Prostate gland (tissue), 2 donors: ENCODE measurements around the gene ZFYVE27. TPM values are rescaled to one million over a fixed set of nuclear protein-coding genes. Genes with fewer than 3 reads are reported as not detected.

ENCODE experiments used
- DNase-seq: peaks from one replicate; pipeline ENCODE4 v3.0.0-alpha.2; 2019; ENCODE audit warnings: low spot score
- H3K27ac ChIP-seq, 2 donors: fragments of 200-600 bp; sonication (generic); 2 replicates each; pipeline ENCODE4 v1.5.1; 2017 to 2019
- H3K27me3 ChIP-seq: fragments of 200-600 bp; sonication (generic); replicated peaks from 2 replicates; pipeline ENCODE4 v1.5.1; 2019; ENCODE audit not compliant: insufficient read depth
- H3K36me3 ChIP-seq, 2 donors: fragments of 200-600 bp; sonication (generic); 1 replicate in 1 of 2; 2 replicates in 1 of 2; pipeline versions ENCODE4 v1.5.1 to v1.8.1; 2017 to 2019
- H3K4me1 ChIP-seq: fragments of 200-600 bp; sonication (generic); replicated peaks from 2 replicates; pipeline ENCODE4 v1.5.1; 2019
- H3K4me3 ChIP-seq, 2 donors: fragments of 200-600 bp; sonication (generic); 2 replicates each; pipeline ENCODE4 v1.5.1; 2017 to 2019
- H3K9me3 ChIP-seq: fragments of 200-600 bp; sonication (generic); 2 replicates; pipeline ENCODE4 v1.5.1; 2017
- POLR2A ChIP-seq: fragments of 450-650 bp; IDR thresholded peaks from one replicate; pipeline ENCODE4 v1.6.1; 2016; ENCODE audit warnings: antibody characterized with exemption, mild to moderate bottlenecking
- POLR2AphosphoS5 ChIP-seq: sonication (generic); formaldehyde crosslinking; IDR thresholded peaks from one replicate; pipeline ENCODE4 v1.6.1; 2017; ENCODE audit warnings: antibody characterized with exemption
- WGBS: methylation state at CpG from one replicate; pipeline ENCODE4 v1.1.5; 2018; 5-methylcytosine and 5-hydroxymethylcytosine counted together
- intact Hi-C: fragments of 100-400 bp; cut with DNase I; formaldehyde crosslinking; loops from one replicate; pipeline ENCODE4 v1.14.2; 2022
- total RNA-seq, 2 donors: library from RNA; depleted of rRNA; stranded (reverse); fragments of >200 nt; gene quantifications; one replicate each; pipeline ENCODE4 v1.1.0, GENCODE V29; 2016
- TF ChIP-seq, protein P1 (sequence below), 4 experiments: fragments of 200-600 bp in 2 of 4; fragments of 450-650 bp in 2 of 4; sonication (generic) in 2 of 4; IDR thresholded peaks; 1 replicate in 3 of 4; 2 replicates in 1 of 4; pipeline ENCODE4 v1.5.1; 2016 to 2019; ENCODE audit warnings: antibody characterized with exemption in 4 of 4, mild to moderate bottlenecking in 2 of 4, moderate library complexity in 2 of 4

The ZFYVE27 gene
- total RNA-seq, 2 donors from 2014 or later: 15.3 to 41.4 TPM

DNA sequence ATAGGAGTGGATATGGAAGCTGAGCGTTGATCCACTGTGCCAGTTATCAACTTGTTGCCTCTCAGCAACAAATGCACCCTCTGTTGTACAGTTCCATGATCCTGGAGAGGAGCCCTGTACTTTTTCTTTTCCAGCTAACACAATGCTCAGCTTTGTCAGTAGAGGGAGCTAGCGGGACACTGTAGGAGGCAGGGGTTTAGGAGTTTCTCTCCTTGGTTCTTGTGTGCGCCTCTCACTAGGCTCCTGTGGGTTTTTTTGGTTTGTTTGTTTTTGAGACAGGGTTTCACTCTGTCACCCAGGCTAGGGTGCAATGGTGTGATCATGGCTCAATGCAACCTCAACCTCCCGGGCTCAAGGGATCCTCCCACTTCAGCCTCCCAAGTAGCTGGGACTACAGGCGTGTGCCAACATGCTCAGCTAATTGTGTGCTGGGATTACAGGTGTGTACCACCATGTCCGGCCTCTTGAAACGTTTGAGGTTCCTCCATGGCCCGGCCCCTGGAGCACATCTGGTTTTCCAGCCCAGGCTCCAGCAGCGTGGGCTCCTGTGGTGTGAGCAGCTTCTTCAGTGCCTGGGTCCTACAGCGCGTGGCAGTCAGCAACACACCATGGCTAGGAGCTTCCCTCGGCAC, 35.4 kb upstream of the ZFYVE27 start:
- Histone ChIP-seq H3K9me3 (no peaks in the 10 kb centered on the region), H3K27ac (no peak overlapping the region), H3K27me3 (no peaks in the 10 kb centered on the region), H3K4me1 (no peaks in the 10 kb centered on the region), H3K36me3 (no peaks in the 10 kb centered on the region), H3K4me3 (no peak overlapping the region)
- 39% methylated on average over 12 of the region's 12 CpGs for WGBS
- DNase-seq: peak; percentile 51
- TF ChIP-seq POLR2AphosphoS5: peak; percentile 61
- TF ChIP-seq, protein P1, sequence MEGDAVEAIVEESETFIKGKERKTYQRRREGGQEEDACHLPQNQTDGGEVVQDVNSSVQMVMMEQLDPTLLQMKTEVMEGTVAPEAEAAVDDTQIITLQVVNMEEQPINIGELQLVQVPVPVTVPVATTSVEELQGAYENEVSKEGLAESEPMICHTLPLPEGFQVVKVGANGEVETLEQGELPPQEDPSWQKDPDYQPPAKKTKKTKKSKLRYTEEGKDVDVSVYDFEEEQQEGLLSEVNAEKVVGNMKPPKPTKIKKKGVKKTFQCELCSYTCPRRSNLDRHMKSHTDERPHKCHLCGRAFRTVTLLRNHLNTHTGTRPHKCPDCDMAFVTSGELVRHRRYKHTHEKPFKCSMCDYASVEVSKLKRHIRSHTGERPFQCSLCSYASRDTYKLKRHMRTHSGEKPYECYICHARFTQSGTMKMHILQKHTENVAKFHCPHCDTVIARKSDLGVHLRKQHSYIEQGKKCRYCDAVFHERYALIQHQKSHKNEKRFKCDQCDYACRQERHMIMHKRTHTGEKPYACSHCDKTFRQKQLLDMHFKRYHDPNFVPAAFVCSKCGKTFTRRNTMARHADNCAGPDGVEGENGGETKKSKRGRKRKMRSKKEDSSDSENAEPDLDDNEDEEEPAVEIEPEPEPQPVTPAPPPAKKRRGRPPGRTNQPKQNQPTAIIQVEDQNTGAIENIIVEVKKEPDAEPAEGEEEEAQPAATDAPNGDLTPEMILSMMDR (IDR thresholded peaks at IDR 0.05): peak; percentile 43 to 86 (median 65)
- no peak for TF ChIP-seq POLR2A
- intact Hi-C loops: no loop called here

DNA sequence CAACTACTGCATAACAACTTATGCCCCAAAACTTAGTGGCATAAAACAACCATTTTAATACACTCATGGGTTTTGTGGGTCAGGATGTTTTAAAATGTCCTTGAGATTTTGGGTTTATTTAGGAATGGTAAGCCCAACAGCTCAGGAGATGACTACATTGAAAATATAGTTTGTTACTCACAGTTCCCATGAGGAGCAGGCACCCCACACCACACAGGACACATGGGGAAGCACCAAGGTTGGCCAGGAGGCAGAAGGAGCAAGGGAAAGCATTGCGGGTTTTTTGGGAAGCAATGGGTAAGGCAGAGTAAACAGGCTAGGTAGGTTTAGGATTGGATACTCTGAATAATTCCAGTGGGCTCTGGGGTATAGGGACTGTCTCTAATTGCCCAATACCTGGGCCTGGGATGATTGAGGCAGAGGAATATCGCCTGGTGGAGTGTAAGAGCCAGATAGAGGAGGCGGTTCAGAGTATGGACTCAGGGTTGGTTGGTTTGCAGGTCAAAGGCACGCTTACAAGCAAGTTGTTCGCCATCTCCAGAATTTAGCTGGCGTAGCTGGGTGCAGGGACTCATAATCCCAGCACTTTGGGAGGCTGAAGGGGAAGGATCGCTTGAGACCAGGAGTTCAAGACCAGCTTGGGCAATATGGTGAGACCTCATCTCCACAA, 33.4 kb upstream of the ZFYVE27 start:
- H3K27ac ChIP-seq: no peak overlapping the region
- no peaks in the 10 kb centered on the region for H3K36me3 ChIP-seq
- TF ChIP-seq POLR2AphosphoS5 (no peak), POLR2A (no peak)
- TF ChIP-seq, protein P1 (IDR thresholded peaks at IDR 0.05): no peak
- no peak overlapping the region for H3K4me3 ChIP-seq
- no peak for DNase-seq
- WGBS: 91% methylated on average over 7 of the region's 7 CpGs
- H3K4me1 ChIP-seq: no peaks in the 10 kb centered on the region
- H3K9me3 ChIP-seq: no peaks in the 10 kb centered on the region
- H3K27me3 ChIP-seq: no peaks in the 10 kb centered on the region
- intact Hi-C loops: no loop called here

DNA sequence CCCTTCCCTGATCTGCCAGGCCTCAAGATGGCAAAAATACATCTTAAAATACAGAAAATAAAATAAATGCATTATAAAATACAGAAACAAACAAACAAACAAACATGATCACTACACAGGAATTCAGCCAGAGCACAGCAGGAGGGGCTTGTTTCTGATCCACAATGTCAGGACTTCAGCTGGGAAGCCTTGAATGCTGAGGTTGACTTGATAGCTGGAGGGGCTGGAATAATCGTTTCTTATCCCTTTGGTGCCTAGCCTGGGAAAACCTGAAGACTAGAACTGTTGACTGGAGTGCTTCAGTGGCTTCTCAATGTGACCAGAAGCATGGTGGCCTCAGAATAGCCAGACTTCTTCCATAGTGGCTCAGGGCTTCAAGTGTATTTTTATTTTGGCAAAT, 32.6 kb upstream of the ZFYVE27 start:
- H3K27ac ChIP-seq: no peak overlapping the region
- no peak overlapping the region for H3K4me3 ChIP-seq
- TF ChIP-seq, protein P1 (IDR thresholded peaks at IDR 0.05): no peak
- TF ChIP-seq POLR2A: no peak
- H3K9me3 ChIP-seq: no peaks in the 10 kb centered on the region
- H3K4me1 ChIP-seq: no peaks in the 10 kb centered on the region
- no peaks in the 10 kb centered on the region for H3K36me3 ChIP-seq
- WGBS: 67% methylated on average over 1 of the region's 1 CpG
- DNase-seq: no peak
- H3K27me3 ChIP-seq: no peaks in the 10 kb centered on the region
- intact Hi-C loops: no loop called here

DNA sequence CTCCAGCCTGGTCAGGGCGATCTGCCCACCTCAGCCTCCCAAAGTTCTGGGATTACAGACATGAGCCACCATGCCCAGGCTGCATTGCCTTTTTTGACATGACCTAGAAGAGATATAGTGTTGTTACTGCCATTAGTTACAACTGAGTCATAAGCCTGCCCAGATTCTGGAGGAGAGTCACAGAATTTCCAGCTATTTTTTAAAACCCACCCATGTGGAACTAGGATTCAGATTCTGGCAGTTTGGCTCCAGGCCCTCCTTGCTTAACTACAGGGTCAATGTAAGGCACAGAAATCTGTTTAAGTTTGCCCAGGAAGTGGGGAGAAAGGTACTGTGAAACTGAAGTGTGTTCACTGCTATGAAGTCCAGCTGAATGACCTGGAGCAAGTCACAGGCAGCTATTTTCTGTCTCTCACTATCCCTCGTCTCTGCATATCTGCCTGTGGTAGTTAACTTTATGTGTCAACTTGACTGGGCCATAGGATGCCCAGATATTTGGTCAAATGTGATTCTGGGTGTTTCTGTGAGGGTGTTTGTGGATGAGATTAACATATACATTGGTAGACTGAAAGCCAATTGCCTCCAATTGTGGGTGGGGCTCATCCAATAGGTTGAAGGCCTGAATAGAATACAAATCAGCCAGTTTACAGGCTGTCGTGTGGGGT, 31.8 kb upstream of the ZFYVE27 start:
- Histone ChIP-seq H3K27me3 (no peaks in the 10 kb centered on the region), H3K27ac (no peak overlapping the region), H3K9me3 (no peaks in the 10 kb centered on the region), H3K4me3 (no peak overlapping the region), H3K4me1 (no peaks in the 10 kb centered on the region), H3K36me3 (no peaks in the 10 kb centered on the region)
- TF ChIP-seq, protein P1 (IDR thresholded peaks at IDR 0.05): no peak
- no peak for TF ChIP-seq POLR2A
- no peak for TF ChIP-seq POLR2AphosphoS5
- WGBS: 94% methylated on average over 3 of the region's 3 CpGs
- no peak for DNase-seq
- intact Hi-C loops: no loop called here
